ENCODE measurements around the gene NINJ2.

GRCh38 chr12:646442-647384 lies 16.5 kb downstream of the NINJ2 start:
- TF ChIP-seq EZH2 (IDR thresholded peaks at IDR 0.05; ENCODE audit: insufficient read depth, poor library complexity, severe bottlenecking), result no peak
- no peak for TF ChIP-seq EZH2phosphoT487 (IDR thresholded peaks at IDR 0.05; ENCODE audit: insufficient read depth, low read depth)

Measured in GM23248 (cell line).